PC-3 (cell line): ENCODE measurements around the gene RBMS3. TPM values are rescaled to one million over a fixed set of nuclear protein-coding genes. Genes with fewer than 3 reads are reported as not detected.
"Not testable (repeated sequence)": the region's sequence is repeated elsewhere in the genome, so short reads cannot be mapped to it uniquely, and the experiment has no call there.

Source experiments
- ATAC-seq: fragments of 200-7000 bp; cut with Tn5 transposase; 2 replicates; pipeline ENCODE4 v1.9.1; 2020; ENCODE audit warnings: mild to moderate bottlenecking, moderate library complexity
- BruUV-seq: library from RNA; stranded (reverse); fragments of 400-500 nt; replicated peaks from 2 replicates; lab custom pipeline; 2021; lab: Mats Ljungman, UMichigan
- CTCF ChIA-PET: fragments of 300-600 bp; sonication (Branson Sonifier 250); formaldehyde crosslinking; loops from one replicate; lab custom pipeline; 2022; ENCODE audit warnings: antibody characterized with exemption; lab: Charles Lee
- POLR2A ChIA-PET: fragments of 300-600 bp; sonication (Branson Sonifier 250); formaldehyde crosslinking; loops from one replicate; lab custom pipeline; 2022; ENCODE audit warnings: antibody characterized with exemption; ENCODE audit not compliant: unreplicated experiment; lab: Charles Lee
- DNase-seq: peaks from one replicate; pipeline ENCODE4 v3.0.0-alpha.2; 2015
- H2AFZ ChIP-seq: fragments of 300-600 bp; sonication (generic); 2 replicates; pipeline ENCODE4 v1.6.0; 2016; ENCODE audit warnings: antibody characterized with exemption, low read length
- H3F3A ChIP-seq: fragments of 300-600 bp; sonication (generic); one replicate; pipeline ENCODE4 v1.6.0; 2017; ENCODE audit warnings: antibody characterized with exemption, low read length, control low read depth, mild to moderate bottlenecking; ENCODE audit not compliant: unreplicated experiment
- H3K27ac ChIP-seq: fragments of 300-600 bp; sonication (generic); 2 replicates; pipeline ENCODE4 v1.5.1; 2016; ENCODE audit warnings: mild to moderate bottlenecking, low read length
- H3K27me3 ChIP-seq: fragments of 300-600 bp; sonication (generic); 2 replicates; pipeline ENCODE4 v1.6.1; 2016; ENCODE audit warnings: low read length, mixed read lengths
- H3K36me3 ChIP-seq: fragments of 300-600 bp; sonication (generic); 2 replicates; pipeline ENCODE4 v1.6.1; 2016; ENCODE audit warnings: low read depth, mixed run types, low read length, mixed read lengths
- H3K4me1 ChIP-seq: fragments of 300-600 bp; sonication (generic); 2 replicates; pipeline ENCODE4 v1.5.1; 2016; ENCODE audit warnings: low read length; ENCODE audit not compliant: insufficient read depth
- H3K4me2 ChIP-seq: fragments of 300-600 bp; sonication (generic); 2 replicates; pipeline ENCODE4 v1.6.0; 2016; ENCODE audit warnings: low read length
- H3K4me3 ChIP-seq: fragments of 300-600 bp; sonication (generic); 2 replicates; pipeline ENCODE4 v1.5.1; 2016; ENCODE audit warnings: mild to moderate bottlenecking, low read length, mixed read lengths
- H3K79me2 ChIP-seq: fragments of 300-600 bp; sonication (generic); 2 replicates; pipeline ENCODE4 v1.6.1; 2017; ENCODE audit warnings: low read length, mixed read lengths
- H3K9ac ChIP-seq: fragments of 300-600 bp; sonication (generic); 2 replicates; pipeline ENCODE4 v1.6.0; 2016; ENCODE audit warnings: mild to moderate bottlenecking, low read length
- H3K9me2 ChIP-seq: fragments of 300-600 bp; sonication (generic); replicated peaks from 2 replicates; pipeline ENCODE4 v1.6.1; 2016; ENCODE audit warnings: mixed run types, low read length, mixed read lengths
- H3K9me3 ChIP-seq: fragments of 300-600 bp; sonication (generic); 2 replicates; pipeline ENCODE4 v1.6.1; 2016; ENCODE audit warnings: low read length, mixed read lengths
- H4K20me1 ChIP-seq: fragments of 300-600 bp; sonication (generic); 2 replicates; pipeline ENCODE4 v1.6.1; 2016; ENCODE audit warnings: low read length, mixed read lengths
- EZH2 ChIP-seq: fragments of 300-600 bp; sonication (generic); IDR thresholded peaks from one replicate; pipeline ENCODE4 v1.6.1; 2017; ENCODE audit warnings: antibody characterized with exemption, mild to moderate bottlenecking, low read length; ENCODE audit not compliant: unreplicated experiment
- EZH2phosphoT487 ChIP-seq: fragments of 300-600 bp; sonication (generic); IDR thresholded peaks from 2 replicates; pipeline ENCODE4 v1.6.1; 2018; ENCODE audit warnings: mild to moderate bottlenecking, antibody characterized with exemption, low read length, borderline replicate concordance
- intact Hi-C: fragments of 100-400 bp; cut with micrococcal nuclease; formaldehyde crosslinking; loops from 2 replicates; pipeline ENCODE4 v1.9.0; 2023
- total RNA-seq: library from RNA; depleted of rRNA; stranded (reverse); fragments of >200 nt; gene quantifications from 2 replicates; pipeline ENCODE4 v1.2.3, GENCODE V29; 2014
- TF ChIP-seq, protein P1 (sequence below): fragments of 300-600 bp; sonication (generic); conservative IDR thresholded peaks from 2 replicates; pipeline ENCODE4 v1.5.1; 2017; ENCODE audit warnings: antibody characterized with exemption, low read depth, mild to moderate bottlenecking, low read length

Gene RBMS3
- total RNA-seq, 1 experiment from 2014 or later, result 5.4 TPM

DNA sequence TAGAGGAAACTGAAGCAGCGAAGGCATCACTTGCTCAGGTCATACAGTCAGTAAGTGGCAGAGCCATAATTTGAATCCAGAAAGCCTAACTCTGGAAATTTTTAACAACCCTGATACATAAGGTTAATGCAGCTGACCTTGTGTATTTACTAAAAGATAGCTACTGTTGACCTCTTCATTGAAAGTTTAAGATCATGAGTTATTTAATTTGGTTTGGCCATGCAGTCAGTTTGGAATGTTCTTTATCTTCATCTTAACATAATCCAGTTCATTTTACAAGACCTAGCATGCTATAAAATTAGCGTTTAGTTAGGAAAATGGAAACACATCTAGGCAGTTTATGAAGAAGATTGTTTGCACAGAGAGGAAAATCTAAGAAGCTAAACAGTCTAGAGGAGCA, 240.9 kb downstream of the RBMS3 start:
- TF ChIP-seq EZH2 (no peak), EZH2phosphoT487 (no peak)
- TF ChIP-seq, protein P1, sequence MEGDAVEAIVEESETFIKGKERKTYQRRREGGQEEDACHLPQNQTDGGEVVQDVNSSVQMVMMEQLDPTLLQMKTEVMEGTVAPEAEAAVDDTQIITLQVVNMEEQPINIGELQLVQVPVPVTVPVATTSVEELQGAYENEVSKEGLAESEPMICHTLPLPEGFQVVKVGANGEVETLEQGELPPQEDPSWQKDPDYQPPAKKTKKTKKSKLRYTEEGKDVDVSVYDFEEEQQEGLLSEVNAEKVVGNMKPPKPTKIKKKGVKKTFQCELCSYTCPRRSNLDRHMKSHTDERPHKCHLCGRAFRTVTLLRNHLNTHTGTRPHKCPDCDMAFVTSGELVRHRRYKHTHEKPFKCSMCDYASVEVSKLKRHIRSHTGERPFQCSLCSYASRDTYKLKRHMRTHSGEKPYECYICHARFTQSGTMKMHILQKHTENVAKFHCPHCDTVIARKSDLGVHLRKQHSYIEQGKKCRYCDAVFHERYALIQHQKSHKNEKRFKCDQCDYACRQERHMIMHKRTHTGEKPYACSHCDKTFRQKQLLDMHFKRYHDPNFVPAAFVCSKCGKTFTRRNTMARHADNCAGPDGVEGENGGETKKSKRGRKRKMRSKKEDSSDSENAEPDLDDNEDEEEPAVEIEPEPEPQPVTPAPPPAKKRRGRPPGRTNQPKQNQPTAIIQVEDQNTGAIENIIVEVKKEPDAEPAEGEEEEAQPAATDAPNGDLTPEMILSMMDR, result no peak
- Histone ChIP-seq H3K4me1 (peaks cover 12% of the 10 kb centered on the region; the same call in 1 of the 2 replicates), H3K27me3 (no peaks in the 10 kb centered on the region), H3K9ac (no peak overlapping the region), H4K20me1 (no peaks in the 10 kb centered on the region), H2AFZ (no peak overlapping the region), H3K4me3 (no peak overlapping the region), H3F3A (peaks cover 3% of the 10 kb centered on the region), H3K27ac (no peak overlapping the region), H3K4me2 (no peak overlapping the region), H3K9me3 (no peaks in the 10 kb centered on the region), H3K79me2 (no peaks in the 10 kb centered on the region), H3K36me3 (no peaks in the 10 kb centered on the region), H3K9me2 (no peaks in the 10 kb centered on the region)
- no peak for DNase-seq
- ChIA-PET CTCF (no interaction called here), POLR2A (no interaction called here)
- BruUV-seq, result no TSS peak
- ATAC-seq, result peak; percentile 25
- intact Hi-C loops, result no loop called here

DNA sequence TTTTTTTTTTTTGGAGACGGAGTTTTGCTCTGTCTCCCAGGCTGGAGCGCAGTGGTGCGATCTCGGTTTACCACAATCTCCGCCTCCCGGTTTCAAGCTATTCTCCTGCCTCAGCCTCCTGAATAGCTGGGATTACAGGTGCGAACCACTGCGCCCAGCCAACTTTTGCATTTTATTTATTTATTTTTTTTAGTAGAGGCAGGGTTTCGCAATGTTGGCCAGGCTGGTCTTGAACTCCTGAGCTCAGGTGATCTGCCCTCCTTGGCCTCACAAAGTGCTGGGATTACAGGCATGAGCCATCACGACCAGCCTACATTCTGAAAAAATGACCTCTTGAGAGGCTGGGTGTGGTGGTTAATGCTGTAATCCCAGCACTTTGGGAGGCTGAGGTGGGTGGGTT, 243.6 kb downstream of the RBMS3 start:
- H3K9me3 ChIP-seq, H2AFZ ChIP-seq, H3K4me2 ChIP-seq, BruUV-seq, H3K9me2 ChIP-seq, H4K20me1 ChIP-seq, POLR2A ChIA-PET, H3K27me3 ChIP-seq, H3K27ac ChIP-seq, H3K4me3 ChIP-seq, DNase-seq, ATAC-seq, H3F3A ChIP-seq, H3K79me2 ChIP-seq, H3K9ac ChIP-seq, intact Hi-C loops, H3K36me3 ChIP-seq: not testable (repeated sequence)
- H3K4me1 ChIP-seq, result peaks cover 12% of the 10 kb centered on the region; the same call in 1 of the 2 replicates
- CTCF ChIA-PET, result interaction anchor here (0.5 kb wide), 1 partner anchor 240 kb away, joined by 3 read pairs; no protein-coding TSS in a partner anchor

DNA sequence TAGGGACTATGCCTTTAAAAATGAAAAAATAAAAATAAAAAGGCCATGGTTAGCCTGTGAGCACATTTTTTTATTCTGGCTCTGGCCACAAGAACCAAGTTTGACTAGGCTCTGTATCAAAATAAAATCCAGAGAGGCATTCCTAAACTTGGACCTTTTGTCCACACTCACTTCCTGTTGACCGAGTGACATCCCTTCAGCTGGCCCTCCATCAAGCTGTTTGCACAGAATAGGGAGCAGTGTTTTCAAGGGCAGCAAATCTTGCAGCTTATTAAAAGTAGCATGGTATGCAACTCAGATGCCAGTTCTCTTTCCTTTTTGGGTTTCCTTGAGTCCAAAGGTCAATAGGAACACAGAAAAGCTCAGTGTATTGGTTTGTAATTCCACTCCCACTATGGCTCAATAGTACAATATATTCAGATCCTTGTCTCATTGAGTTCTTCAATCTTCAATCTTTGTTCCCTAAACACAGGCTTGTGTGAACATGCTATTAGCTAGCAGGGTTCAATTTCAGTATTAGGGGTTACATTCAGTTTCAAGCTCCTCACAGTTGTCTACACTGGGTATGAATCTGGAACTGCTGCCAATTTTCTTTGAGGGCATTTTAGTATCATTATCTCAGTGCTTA, 244.5 kb downstream of the RBMS3 start:
- TF ChIP-seq EZH2 (no peak), EZH2phosphoT487 (no peak)
- TF ChIP-seq, protein P1, result no peak
- H2AFZ ChIP-seq, result no peak overlapping the region
- ATAC-seq, result peak; percentile 91
- H3K36me3 ChIP-seq, result no peaks in the 10 kb centered on the region
- H3K4me3 ChIP-seq, result no peak overlapping the region
- no peaks in the 10 kb centered on the region for H3K27me3 ChIP-seq
- intact Hi-C loops, result loop anchor here (1.0 kb wide), 4 partner anchors 39 to 460 kb away; no protein-coding TSS in a partner anchor
- H3K4me1 ChIP-seq, result peaks cover 12% of the 10 kb centered on the region; the same call in 1 of the 2 replicates
- no peaks in the 10 kb centered on the region for H3K79me2 ChIP-seq
- H3K9me2 ChIP-seq, result no peaks in the 10 kb centered on the region
- H3K9ac ChIP-seq, result no peak overlapping the region
- H4K20me1 ChIP-seq, result no peaks in the 10 kb centered on the region
- CTCF ChIA-PET, result interaction anchor here (0.5 to 0.6 kb wide), 2 partner anchors 129 to 239 kb away, joined by 3 to 5 read pairs; no protein-coding TSS in a partner anchor
- H3F3A ChIP-seq, result peaks cover 3% of the 10 kb centered on the region
- no peaks in the 10 kb centered on the region for H3K9me3 ChIP-seq
- POLR2A ChIA-PET, result interaction anchor here (0.7 kb wide), 1 partner anchor 234 kb away, joined by 3 read pairs; no protein-coding TSS in a partner anchor
- no TSS peak for BruUV-seq
- no peak overlapping the region for H3K4me2 ChIP-seq
- H3K27ac ChIP-seq, result no peak overlapping the region
- DNase-seq, result peak; percentile 60
